ENCODE results near the gene ZNF618. TPM values are rescaled to one million over a fixed set of nuclear protein-coding genes. Genes with fewer than 3 reads are reported as not detected.

Gene ZNF618
- total RNA-seq, 4 donors from 2014 or later: 0.68 to 2.1 (median 1.3) TPM

DNA sequence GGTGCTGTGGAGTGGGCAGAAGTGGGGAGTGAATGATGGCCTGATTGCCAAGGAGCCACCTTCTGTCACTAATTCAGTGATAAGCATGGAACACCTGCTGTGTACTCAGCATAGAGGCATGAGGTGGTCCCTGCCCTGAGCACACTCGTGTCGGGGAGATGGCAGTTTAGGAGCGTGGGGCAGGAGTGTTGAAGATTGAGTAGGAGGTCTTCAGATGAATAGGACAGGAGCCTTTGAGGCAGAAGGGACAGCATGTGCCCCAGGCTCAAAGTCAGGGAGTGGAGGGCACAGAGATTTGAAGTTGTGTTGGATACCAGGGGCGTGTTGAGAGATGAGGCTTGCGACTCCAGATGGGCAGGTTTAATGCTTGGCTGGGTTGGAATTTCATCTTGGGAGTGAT lies 55.0 kb downstream of the ZNF618 start:
- H3K4me3 ChIP-seq: no peak overlapping the region
- no peaks in the 10 kb centered on the region for H3K36me3 ChIP-seq
- 95 to 96% methylated on average over 5 of the region's 5 CpGs for WGBS, 2 donors
- intact Hi-C loops (cut with DNase I): no loop called here
- H3K9me3 ChIP-seq: peaks cover 0 to 19% (median 9%) of the 10 kb centered on the region in 3 donors
- H3K27me3 ChIP-seq: no peaks in the 10 kb centered on the region
- H3K4me1 ChIP-seq: peaks cover 0 to 13% (median 0%) of the 10 kb centered on the region in 3 donors
- TF ChIP-seq POLR2A (IDR thresholded peaks at IDR 0.05): no peak
- TF ChIP-seq, protein P1, sequence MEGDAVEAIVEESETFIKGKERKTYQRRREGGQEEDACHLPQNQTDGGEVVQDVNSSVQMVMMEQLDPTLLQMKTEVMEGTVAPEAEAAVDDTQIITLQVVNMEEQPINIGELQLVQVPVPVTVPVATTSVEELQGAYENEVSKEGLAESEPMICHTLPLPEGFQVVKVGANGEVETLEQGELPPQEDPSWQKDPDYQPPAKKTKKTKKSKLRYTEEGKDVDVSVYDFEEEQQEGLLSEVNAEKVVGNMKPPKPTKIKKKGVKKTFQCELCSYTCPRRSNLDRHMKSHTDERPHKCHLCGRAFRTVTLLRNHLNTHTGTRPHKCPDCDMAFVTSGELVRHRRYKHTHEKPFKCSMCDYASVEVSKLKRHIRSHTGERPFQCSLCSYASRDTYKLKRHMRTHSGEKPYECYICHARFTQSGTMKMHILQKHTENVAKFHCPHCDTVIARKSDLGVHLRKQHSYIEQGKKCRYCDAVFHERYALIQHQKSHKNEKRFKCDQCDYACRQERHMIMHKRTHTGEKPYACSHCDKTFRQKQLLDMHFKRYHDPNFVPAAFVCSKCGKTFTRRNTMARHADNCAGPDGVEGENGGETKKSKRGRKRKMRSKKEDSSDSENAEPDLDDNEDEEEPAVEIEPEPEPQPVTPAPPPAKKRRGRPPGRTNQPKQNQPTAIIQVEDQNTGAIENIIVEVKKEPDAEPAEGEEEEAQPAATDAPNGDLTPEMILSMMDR (IDR thresholded peaks at IDR 0.05): no peak
- DNase-seq: no peak
- H3K27ac ChIP-seq: no peak overlapping the region

DNA sequence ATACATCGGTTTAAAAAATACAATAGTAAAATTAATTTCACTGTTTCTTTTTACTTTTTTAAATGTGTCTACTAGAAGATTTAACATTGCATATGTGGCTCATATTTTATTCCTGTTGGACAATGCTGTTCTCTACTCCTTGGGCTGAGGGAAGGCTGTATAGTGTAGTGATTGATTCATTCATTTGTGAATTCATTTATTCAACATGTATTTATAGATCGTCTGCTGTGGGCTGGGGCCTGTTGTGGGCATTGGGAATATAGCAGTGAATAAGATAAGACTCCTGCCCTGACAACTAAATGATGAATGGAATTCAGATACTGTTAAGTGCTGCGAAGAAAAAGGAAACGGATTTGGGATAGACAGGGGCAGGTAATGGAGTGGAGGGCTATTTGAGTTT lies 55.7 kb downstream of the ZNF618 start:
- peaks cover 0 to 16% (median 9%) of the 10 kb centered on the region in 3 donors for H3K9me3 ChIP-seq
- intact Hi-C loops (cut with DNase I): no loop called here
- 70 to 90% methylated on average over 4 of the region's 4 CpGs for WGBS, 2 donors

DNA sequence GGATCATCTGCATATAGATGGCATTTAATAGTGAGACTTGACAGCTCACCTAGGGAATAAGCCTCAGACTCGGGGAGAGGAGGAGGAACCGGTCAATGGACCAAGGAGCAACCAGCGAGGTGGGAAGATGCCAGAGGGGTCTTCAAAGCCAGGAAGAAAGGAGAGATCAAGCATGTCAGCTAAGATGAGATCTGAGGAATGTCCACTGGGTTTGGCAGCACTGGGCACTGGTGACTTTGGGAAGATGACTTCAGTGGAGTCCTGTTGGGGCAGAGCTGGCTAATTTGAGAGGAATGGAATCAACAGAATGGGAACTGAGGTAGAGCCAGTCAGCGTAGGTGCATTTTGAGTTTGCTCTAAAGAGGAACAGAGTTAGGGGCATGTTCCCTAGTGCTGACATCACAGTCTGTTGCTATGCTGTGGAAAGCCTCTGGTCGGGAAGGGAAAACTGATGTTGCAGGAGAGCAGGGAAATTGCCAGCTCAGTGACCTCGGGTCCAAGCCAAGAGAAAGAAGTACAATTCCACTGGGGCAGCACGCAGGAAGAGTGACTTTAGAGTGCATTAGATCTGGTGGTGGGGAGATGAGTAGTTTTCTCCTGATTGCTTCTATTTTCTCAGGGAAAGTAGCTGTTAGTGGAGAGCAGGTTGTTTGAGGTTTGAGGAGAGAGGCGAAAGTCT lies 56.9 kb downstream of the ZNF618 start:
- no peak overlapping the region for H3K4me3 ChIP-seq
- H3K27me3 ChIP-seq: no peaks in the 10 kb centered on the region
- DNase-seq: no peak
- no peak overlapping the region for H3K27ac ChIP-seq
- 76 to 80% methylated on average over 8 of the region's 8 CpGs for WGBS, 2 donors
- TF ChIP-seq, protein P1 (IDR thresholded peaks at IDR 0.05): no peak
- no peak for TF ChIP-seq POLR2A (IDR thresholded peaks at IDR 0.05)
- H3K36me3 ChIP-seq: no peaks in the 10 kb centered on the region
- peaks cover 0 to 9% (median 9%) of the 10 kb centered on the region in 3 donors for H3K9me3 ChIP-seq
- peaks cover 0 to 13% (median 0%) of the 10 kb centered on the region in 3 donors for H3K4me1 ChIP-seq
- intact Hi-C loops (cut with DNase I): no loop called here

More for the DNA sequence above, 55.7 kb downstream of the ZNF618 start:
- DNase-seq: no peak
- peaks cover 0 to 13% (median 0%) of the 10 kb centered on the region in 3 donors for H3K4me1 ChIP-seq
- no peak overlapping the region for H3K4me3 ChIP-seq
- TF ChIP-seq, protein P1 (IDR thresholded peaks at IDR 0.05): no peak
- no peak for TF ChIP-seq POLR2A (IDR thresholded peaks at IDR 0.05)
- no peaks in the 10 kb centered on the region for H3K27me3 ChIP-seq
- no peaks in the 10 kb centered on the region for H3K36me3 ChIP-seq
- H3K27ac ChIP-seq: no peak overlapping the region

DNA sequence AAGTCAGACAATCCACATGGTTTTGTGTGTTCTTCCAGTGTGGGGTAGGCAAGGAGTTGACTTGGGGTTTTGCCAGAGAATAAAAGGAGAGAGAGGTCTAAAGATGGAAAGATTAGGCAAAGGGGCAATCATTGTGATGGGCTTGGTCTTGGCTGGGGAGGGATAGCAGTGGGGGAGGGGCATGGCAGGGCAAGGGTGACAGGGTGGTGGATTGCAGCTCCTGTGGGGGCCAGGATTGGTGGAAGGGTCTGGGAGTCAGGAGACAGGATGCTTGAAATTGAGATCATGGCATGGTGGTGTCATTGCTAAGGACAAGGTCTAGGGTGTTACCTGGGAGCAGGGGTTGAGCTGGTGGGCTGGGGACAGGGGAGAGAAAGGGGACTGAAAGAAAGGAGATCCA lies 57.6 kb downstream of the ZNF618 start:
- Histone ChIP-seq H3K4me3 (no peak overlapping the region), H3K27me3 (no peaks in the 10 kb centered on the region), H3K4me1 (peaks cover 0 to 13% (median 0%) of the 10 kb centered on the region in 3 donors), H3K36me3 (no peaks in the 10 kb centered on the region), H3K9me3 (peaks cover 0 to 3% (median 3%) of the 10 kb centered on the region in 3 donors), H3K27ac (no peak overlapping the region)
- TF ChIP-seq POLR2A (IDR thresholded peaks at IDR 0.05): no peak
- TF ChIP-seq, protein P1 (IDR thresholded peaks at IDR 0.05): no peak
- DNase-seq: no peak
- intact Hi-C loops (cut with DNase I): no loop called here

DNA sequence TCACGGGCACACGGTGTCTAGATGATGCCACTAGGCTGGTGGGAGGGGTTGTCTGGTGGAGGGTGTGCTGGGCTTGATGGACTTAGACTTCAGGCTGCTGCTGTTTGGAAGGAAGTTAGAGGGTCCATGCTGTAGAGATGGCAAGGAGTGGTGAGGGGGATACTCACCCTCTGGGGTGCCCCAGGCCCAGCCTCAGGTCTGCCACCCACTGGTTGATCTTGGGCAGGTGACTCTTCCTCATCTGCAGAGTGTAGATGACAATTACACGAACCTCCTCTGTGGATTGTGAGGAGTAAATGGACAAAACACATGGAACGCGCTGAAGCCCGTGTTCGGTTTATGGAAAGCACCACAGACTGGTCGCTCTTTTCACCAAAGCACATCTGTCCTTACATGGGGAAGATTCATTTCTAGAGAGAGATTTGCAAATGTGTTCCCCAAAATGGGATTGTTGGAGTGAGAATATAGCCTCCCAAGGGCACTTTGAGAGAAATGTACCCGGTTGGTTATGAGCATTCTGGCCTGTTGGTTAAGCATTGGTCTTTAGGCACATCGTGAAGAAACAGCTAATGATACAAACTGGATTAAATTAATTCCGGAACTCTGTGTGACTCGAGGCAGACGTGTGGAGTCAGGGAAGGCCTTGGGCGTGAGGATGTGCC lies 58.2 kb downstream of the ZNF618 start:
- no peaks in the 10 kb centered on the region for H3K9me3 ChIP-seq
- H3K36me3 ChIP-seq: no peaks in the 10 kb centered on the region
- no peaks in the 10 kb centered on the region for H3K27me3 ChIP-seq
- H3K4me3 ChIP-seq: no peak overlapping the region
- H3K27ac ChIP-seq: no peak overlapping the region
- DNase-seq: no peak
- peaks cover 0 to 13% (median 0%) of the 10 kb centered on the region in 3 donors for H3K4me1 ChIP-seq
- WGBS, 2 donors: 83 to 85% methylated on average over 14 of the region's 14 CpGs
- TF ChIP-seq, protein P1 (IDR thresholded peaks at IDR 0.05): no peak
- no peak for TF ChIP-seq POLR2A (IDR thresholded peaks at IDR 0.05)
- intact Hi-C loops (cut with DNase I): no loop called here

Data from esophagus squamous epithelium (tissue), 5 donors.